ENCODE data around the gene RAB8B.
"Not testable (repeated sequence)": the region's sequence is repeated elsewhere in the genome, so short reads cannot be mapped to it uniquely, and the experiment has no call there.

The RAB8B gene

DNA sequence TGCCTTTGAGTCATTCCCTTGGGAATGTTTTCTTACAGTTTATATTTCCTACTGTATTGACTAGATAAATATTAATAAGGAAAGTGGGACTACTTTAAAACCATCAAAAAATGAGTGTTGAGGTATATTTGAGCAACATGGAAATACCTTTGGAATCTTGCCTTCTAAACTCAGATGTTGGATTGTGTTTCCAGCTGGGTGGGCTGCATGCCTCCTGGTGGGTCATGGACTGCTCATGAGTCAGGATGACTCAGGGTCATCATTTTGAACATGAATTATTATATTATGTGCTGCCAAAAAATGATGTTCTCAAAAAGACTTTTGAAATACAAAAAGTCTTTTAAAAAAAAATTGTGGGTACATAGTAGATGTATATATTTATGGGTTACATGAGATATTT is 46.9 kb downstream of the RAB8B start:
- Histone ChIP-seq H4K20me1 (ENCODE audit: low read depth, low read length) (no peaks in the 10 kb centered on the region), H3K36me3 (ENCODE audit: low read length) (peaks cover 6% of the 10 kb centered on the region; the same call in 1 of the 2 replicates), H3K27me3 (ENCODE audit: low read length) (no peaks in the 10 kb centered on the region), H3K9ac (ENCODE audit: low read length) (no peak overlapping the region), H3K27ac (ENCODE audit: low read depth, low read length) (no peak overlapping the region), H3K79me2 (ENCODE audit: insufficient read depth, low read length) (peaks cover 85% of the 10 kb centered on the region), H3K9me3 (ENCODE audit: insufficient read depth, low read length) (no peaks in the 10 kb centered on the region), H3K9me2 (replicated peaks; ENCODE audit: insufficient read depth, low read length) (no peaks in the 10 kb centered on the region), H3K4me3 (ENCODE audit: insufficient read depth, low read length, poor library complexity, severe bottlenecking) (no peak overlapping the region), H3F3A (ENCODE audit: insufficient read depth) (peaks cover 7% of the 10 kb centered on the region), H2AFZ (ENCODE audit: low read depth, low read length, severe bottlenecking) (no peak overlapping the region), H3K4me2 (ENCODE audit: low read depth, low read length, poor library complexity, severe bottlenecking) (no peak overlapping the region)
- TF ChIP-seq EZH2phosphoT487 (conservative IDR thresholded peaks at IDR 0.05; ENCODE audit: low read length), result no peak
- TF ChIP-seq, protein P1, sequence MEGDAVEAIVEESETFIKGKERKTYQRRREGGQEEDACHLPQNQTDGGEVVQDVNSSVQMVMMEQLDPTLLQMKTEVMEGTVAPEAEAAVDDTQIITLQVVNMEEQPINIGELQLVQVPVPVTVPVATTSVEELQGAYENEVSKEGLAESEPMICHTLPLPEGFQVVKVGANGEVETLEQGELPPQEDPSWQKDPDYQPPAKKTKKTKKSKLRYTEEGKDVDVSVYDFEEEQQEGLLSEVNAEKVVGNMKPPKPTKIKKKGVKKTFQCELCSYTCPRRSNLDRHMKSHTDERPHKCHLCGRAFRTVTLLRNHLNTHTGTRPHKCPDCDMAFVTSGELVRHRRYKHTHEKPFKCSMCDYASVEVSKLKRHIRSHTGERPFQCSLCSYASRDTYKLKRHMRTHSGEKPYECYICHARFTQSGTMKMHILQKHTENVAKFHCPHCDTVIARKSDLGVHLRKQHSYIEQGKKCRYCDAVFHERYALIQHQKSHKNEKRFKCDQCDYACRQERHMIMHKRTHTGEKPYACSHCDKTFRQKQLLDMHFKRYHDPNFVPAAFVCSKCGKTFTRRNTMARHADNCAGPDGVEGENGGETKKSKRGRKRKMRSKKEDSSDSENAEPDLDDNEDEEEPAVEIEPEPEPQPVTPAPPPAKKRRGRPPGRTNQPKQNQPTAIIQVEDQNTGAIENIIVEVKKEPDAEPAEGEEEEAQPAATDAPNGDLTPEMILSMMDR (IDR thresholded peaks at IDR 0.05; ENCODE audit: insufficient read depth, low read length, poor library complexity, severe bottlenecking), result no peak

DNA sequence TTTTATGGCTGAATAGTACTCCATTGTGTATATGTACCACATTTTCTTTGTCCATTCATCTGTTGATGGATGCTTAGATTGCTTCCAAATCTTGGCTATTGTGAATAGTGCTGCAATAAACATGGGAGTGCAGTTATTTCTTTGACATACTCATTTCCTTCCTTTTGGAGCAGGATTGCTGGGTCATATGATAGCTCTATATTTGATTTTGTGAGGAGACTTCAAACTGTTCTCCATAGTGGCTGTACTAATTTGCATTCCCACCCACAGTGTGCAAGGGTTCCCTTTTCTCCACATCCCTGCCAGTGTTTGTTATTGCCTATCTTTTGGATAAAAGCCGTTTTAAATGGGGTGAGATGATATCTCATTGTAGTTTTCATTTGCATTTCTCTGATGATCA is 47.7 kb downstream of the RAB8B start:
- peaks cover 83% of the 10 kb centered on the region for H3K79me2 ChIP-seq (ENCODE audit: insufficient read depth, low read length)
- H3K27me3 ChIP-seq (ENCODE audit: low read length); H4K20me1 ChIP-seq (ENCODE audit: low read depth, low read length); H3K9ac ChIP-seq (ENCODE audit: low read length); H3K9me3 ChIP-seq (ENCODE audit: insufficient read depth, low read length); H2AFZ ChIP-seq (ENCODE audit: low read depth, low read length, severe bottlenecking); H3K4me3 ChIP-seq (ENCODE audit: insufficient read depth, low read length, poor library complexity, severe bottlenecking); H3K9me2 ChIP-seq (replicated peaks; ENCODE audit: insufficient read depth, low read length); H3K4me2 ChIP-seq (ENCODE audit: low read depth, low read length, poor library complexity, severe bottlenecking); H3K27ac ChIP-seq (ENCODE audit: low read depth, low read length); H3F3A ChIP-seq (ENCODE audit: insufficient read depth); H3K36me3 ChIP-seq (ENCODE audit: low read length): not testable (repeated sequence)

DNA sequence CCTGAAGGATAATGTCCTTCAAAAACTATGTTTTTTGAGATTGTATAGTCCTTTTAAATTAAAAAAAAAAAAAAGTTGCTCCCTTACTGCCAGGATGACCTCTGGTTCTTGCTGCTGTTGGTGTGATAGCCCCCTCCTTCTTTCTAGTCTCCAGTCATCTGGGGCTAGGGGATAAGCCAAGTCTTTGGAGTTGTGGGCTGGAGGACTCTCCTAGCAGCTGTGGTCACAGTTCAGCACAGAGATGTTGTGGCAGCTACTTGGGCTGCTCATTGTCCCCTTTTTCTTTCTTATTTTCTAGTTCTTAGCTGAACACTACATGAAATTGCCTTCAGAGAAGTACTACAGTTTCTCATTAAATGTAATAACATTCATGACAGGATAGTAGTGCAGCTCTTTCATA is 48.8 kb downstream of the RAB8B start:
- Histone ChIP-seq H3K27ac (ENCODE audit: low read depth, low read length) (no peak overlapping the region), H3K27me3 (ENCODE audit: low read length) (no peaks in the 10 kb centered on the region), H3K9me3 (ENCODE audit: insufficient read depth, low read length) (no peaks in the 10 kb centered on the region), H3K4me3 (ENCODE audit: insufficient read depth, low read length, poor library complexity, severe bottlenecking) (no peak overlapping the region), H2AFZ (ENCODE audit: low read depth, low read length, severe bottlenecking) (no peak overlapping the region), H3K4me2 (ENCODE audit: low read depth, low read length, poor library complexity, severe bottlenecking) (no peak overlapping the region), H3K36me3 (ENCODE audit: low read length) (peaks cover 6% of the 10 kb centered on the region; the same call in 1 of the 2 replicates), H4K20me1 (ENCODE audit: low read depth, low read length) (no peaks in the 10 kb centered on the region), H3K9ac (ENCODE audit: low read length) (no peak overlapping the region), H3K9me2 (replicated peaks; ENCODE audit: insufficient read depth, low read length) (no peaks in the 10 kb centered on the region), H3F3A (ENCODE audit: insufficient read depth) (no peaks in the 10 kb centered on the region), H3K79me2 (ENCODE audit: insufficient read depth, low read length) (peaks cover 73% of the 10 kb centered on the region)
- no peak for TF ChIP-seq EZH2phosphoT487 (conservative IDR thresholded peaks at IDR 0.05; ENCODE audit: low read length)

DNA sequence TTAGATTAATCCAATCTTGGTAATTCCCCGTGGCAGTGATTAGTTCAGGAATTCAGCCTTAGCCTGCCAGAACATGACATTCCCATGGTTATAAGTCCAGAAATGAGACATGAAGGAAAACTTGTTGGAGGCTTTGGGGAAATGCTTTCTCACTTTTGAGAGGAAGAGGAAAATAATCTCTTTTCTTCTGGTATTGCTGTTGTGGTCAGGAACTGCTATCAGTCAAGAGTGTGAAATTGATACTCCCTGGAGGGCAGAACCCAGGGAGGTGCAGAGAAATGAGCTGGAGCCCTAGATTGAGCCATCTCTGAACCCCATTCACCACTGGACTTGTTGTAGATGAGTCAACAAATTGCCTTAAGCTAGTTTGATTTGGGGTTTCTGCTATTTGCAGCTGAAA is 49.4 kb downstream of the RAB8B start:
- peaks cover 68% of the 10 kb centered on the region for H3K79me2 ChIP-seq (ENCODE audit: insufficient read depth, low read length)
- H3K9me3 ChIP-seq (ENCODE audit: insufficient read depth, low read length), result no peaks in the 10 kb centered on the region
- H3K36me3 ChIP-seq (ENCODE audit: low read length), result peaks cover 6% of the 10 kb centered on the region; the same call in 1 of the 2 replicates
- H3K4me3 ChIP-seq (ENCODE audit: insufficient read depth, low read length, poor library complexity, severe bottlenecking), result no peak overlapping the region
- H3K27ac ChIP-seq (ENCODE audit: low read depth, low read length), result no peak overlapping the region
- no peak overlapping the region for H3K4me2 ChIP-seq (ENCODE audit: low read depth, low read length, poor library complexity, severe bottlenecking)
- no peaks in the 10 kb centered on the region for H3K9me2 ChIP-seq (replicated peaks; ENCODE audit: insufficient read depth, low read length)
- no peaks in the 10 kb centered on the region for H4K20me1 ChIP-seq (ENCODE audit: low read depth, low read length)
- H3K9ac ChIP-seq (ENCODE audit: low read length), result no peak overlapping the region
- no peaks in the 10 kb centered on the region for H3K27me3 ChIP-seq (ENCODE audit: low read length)
- no peaks in the 10 kb centered on the region for H3F3A ChIP-seq (ENCODE audit: insufficient read depth)
- TF ChIP-seq, protein P1 (IDR thresholded peaks at IDR 0.05; ENCODE audit: insufficient read depth, low read length, poor library complexity, severe bottlenecking), result no peak
- TF ChIP-seq EZH2phosphoT487 (conservative IDR thresholded peaks at IDR 0.05; ENCODE audit: low read length), result no peak
- no peak overlapping the region for H2AFZ ChIP-seq (ENCODE audit: low read depth, low read length, severe bottlenecking)
